HuH-7 (cell line): Measurements from ENCODE around the gene CPNE4.
A peak's percentile ranks its signal among the peaks of the same experiment; 100 is the strongest.
"Not testable (repeated sequence)": the region's sequence is repeated elsewhere in the genome, so short reads cannot be mapped to it uniquely, and the experiment has no call there.

Experiments
- DNase-seq: peaks from one replicate; pipeline ENCODE4 v3.0.0; 2011; ENCODE audit warnings: low spot score

Gene CPNE4

DNA sequence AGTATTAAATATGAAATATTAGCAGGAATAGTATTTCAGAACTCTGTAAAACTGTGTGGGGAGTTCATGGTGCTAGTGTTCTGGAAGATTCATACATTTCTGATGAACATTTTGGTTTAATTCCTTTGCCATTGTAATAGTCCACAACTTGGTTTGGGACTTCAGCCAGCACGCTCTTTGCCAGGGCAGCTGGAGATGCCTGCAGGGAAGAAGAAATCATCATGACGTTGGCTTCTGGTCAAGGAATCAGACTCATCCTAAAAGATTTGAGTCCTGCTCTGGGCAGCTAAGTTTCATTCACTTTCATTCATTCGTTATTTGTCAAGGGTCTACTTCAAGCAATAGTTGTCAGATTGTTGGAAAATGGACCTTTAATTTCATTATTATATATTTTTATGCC lies 499.7 kb downstream of the CPNE4 start:
- DNase-seq = no peak

DNA sequence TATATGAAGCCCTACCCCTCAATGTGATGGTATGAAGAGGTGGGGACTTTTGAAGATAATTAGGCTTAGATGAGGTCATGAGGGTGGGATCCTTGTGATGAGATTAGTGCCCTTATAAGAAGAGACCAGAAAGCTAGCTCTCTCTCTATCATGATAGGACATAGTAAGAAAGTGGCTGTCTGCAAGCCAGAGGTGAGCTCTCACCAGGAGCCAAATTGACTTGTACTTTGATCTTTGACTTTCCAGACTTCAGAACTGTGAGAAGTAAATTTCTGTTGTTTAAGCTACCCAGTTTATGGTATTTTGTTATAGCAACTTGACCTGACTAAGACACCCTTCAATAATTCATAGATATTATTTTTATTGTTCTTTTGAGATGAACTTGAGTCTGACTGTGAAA lies 502.2 kb downstream of the CPNE4 start:
- no peak for DNase-seq

DNA sequence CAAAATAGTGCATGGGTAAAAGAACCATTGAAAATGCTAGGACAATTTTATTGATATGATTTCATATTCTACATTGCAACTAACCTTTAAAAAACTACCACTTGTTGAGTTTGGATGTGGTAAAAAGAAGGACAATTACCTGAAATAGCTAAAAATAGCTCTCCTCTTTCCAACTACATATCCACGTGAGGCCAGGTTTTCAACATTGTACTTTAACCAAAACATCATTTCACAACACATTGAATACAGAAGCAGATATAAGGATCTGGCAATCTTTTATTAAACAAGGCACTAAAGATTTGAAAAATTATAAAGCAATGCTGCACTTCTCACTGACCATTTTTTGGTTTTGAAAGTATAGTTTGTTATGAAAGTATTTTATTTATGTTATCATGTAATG lies 504.0 kb downstream of the CPNE4 start:
- DNase-seq = no peak

DNA sequence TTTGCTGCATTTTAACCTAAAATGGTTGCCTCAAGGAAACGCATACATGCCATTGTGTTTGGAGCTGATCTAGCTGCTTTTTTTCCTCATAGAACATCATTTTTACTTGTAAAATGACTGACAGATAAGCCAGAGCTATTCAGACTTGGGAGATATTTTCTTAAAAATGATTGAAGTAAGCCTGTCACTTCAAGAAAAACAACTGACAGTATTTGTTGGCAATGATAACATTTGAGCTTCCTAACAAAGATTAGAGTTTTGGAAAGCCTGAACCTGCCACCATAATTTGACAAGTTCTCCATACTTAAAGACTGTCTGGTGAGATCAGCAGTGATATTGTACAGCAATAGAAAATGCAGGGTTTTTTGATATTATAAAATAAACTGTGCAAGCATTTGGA lies 504.4 kb downstream of the CPNE4 start:
- no peak for DNase-seq

DNA sequence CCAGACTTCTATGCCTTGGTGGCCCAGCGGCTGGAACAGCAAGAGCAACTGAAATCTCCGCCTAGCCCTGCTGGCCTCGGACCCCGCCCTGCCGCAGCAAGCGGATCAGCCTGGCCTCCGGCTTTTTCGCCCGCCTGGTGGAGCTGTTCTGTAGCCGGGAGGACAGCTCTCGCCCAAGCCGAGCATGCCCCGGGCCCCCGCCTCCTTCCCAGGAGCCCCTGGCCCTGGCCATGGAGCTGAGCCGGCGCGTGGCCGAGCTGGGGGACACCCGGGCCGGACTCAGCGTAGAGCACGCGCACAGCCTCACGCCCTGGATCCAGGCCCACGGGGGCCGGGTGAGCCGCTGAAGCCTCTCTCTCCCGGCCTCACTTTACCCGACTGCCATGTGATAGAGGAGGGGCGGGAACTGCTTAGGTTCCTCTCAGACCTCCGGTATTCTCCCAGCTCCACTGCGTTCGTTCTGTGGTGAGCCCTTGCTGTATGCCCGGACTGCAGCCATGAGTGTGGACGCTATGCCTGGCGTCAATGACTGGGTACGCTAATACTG lies 507.9 kb downstream of the CPNE4 start:
- peak; percentile 68 for DNase-seq

DNA sequence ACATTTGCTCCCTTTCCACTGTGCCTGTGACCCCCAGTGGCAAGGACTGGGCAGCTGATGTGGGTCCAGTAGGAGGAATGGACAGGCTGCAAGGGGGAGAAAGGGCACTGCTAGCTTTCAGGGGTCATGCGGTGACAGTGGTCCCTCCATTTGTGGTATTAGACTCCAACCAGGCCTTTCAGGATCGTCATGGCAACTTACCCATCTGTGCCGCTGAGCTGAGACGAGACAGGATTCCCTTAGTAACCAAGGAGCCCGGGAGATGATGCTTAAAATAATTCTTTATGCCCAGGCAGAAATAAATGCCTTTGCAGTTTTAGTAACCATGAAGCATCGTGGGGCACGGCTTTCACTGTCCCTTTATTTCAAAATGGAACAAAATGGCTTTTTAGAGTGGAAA lies 516.1 kb downstream of the CPNE4 start:
- DNase-seq = no peak

DNA sequence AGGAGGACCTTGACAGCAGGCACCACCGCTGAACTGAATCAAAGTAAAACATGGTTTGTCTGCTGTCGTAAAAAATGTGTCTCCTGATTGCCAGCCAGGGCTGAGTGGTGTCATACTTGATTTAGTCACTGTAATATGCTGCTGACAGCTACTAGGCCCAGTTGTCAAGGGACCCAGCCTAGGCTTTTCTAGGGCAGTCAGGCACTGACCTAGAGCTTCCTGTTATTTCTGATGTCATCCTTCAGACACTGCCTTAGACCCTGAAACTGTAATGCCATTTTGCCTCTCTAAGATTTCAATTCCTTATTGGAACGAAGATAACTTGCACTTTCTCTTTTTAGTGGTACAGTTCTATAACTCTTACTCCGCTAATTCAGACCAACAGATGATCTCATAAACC lies 529.4 kb downstream of the CPNE4 start:
- no peak for DNase-seq

DNA sequence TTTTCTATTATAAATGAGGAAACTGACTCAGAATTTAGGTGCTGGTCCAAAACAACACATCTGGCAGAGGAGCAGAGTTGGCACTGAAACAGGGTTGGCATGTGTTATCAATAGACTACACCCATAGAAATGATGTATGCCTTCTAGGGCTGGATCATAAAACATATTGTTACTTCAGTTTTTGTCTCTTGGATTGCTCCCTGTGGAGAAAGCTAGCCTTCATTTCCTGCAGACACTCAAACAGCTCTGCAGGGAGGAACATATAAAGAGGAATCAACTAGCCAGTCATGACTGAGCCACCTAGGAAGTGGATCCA lies 531.5 kb downstream of the CPNE4 start:
- no peak for DNase-seq

DNA sequence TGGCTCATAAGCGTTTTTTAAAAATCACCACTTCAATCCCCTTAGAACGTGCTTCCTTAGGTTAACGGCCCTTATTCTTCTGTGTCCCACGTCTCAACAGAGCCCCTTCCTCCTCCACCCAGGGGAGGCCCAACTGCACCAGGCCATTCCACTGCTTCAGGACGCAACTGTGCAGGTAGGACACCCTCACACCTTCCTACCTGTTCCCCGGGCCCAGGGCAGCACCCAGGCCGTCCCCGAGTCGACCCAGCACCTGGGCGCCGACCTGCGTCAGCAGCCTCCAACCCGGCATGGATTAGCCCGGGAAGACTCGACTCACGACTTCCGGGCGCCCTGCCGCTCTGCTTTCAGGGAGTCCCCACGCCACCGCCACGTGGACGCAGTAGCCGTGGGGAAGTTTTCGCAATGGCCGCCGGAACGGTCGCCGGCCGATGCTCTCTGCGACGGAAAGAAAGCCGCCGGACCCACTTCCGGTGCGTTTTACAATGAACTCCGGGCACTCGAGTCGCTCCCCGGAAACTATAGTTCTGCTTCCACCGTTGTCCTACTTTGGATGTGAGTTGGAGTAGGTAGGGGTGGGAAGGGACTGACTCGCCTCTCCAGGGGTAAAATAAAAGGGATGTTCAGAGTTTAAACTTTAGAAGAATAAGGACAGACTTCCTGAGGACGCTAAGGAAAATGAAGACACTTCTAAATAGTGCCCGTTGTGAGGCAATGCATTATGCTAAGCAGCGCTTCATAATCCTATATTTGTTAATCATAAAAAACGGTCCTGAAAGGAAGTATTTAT lies 532.1 kb downstream of the CPNE4 start, which contains the start of gene MRPL3:
Gene MRPL3 (minus strand): TSS at position 442 of the 790 bp plus-strand sequence. CDS start 150 bp downstream, at position 292.
- peak; percentile 62 for DNase-seq

DNA sequence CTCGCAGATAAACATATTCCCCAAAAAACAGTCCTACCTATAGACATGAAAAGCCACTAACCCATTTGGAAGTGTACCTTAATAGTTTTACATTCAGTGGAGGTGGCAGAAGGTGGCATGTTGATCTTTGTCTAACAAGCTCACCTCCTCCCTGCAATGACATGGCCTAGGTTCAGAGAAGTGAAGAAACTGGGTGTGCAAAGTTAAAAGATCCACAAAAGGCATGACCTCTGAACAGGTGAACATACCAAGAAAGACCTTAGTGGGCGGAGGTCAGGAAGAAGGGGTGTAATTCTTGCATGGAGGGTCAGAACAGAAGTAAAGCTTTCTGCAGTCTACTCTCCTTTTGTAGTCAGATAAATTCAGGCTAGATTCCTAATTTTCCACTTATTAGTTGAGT lies 532.9 kb downstream of the CPNE4 start:
- DNase-seq = no peak

DNA sequence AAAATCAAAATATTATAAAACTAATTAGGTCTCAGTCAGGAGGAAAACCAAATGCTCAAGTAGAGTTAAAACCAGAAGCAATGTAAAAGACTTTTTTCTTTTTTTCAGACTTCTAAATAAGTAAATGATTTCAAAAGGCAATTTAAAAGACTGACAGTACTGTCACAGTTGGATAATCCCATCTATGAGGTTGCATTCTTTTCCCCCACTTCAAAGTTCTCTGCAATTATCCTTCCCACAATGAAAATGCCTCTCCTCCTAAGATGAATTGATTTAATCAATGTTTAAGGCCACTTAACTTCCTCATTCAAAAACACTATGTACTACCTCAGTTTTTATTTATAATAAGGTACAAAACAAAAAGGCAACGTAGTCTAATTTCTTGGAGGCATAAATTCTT lies 540.1 kb downstream of the CPNE4 start:
- DNase-seq = no peak

DNA sequence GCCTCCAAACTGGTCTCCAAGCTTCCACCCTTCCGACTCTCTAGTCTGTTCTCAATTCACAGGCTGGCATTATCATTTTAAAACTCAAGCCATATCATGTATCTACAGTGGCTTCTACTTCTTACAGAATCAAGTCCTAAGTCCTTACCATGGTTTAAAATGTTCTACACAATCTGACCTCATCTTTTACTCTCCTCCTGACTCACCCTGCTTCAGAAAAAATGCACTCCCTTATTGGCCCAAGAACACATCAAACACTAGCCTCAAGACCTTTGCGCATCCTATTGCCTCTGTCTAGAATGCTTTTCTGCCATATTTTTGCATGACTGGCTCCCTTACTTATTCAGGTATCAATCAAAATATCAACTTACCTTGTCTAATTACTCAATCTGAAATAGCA lies 543.0 kb downstream of the CPNE4 start:
- DNase-seq = no peak

DNA sequence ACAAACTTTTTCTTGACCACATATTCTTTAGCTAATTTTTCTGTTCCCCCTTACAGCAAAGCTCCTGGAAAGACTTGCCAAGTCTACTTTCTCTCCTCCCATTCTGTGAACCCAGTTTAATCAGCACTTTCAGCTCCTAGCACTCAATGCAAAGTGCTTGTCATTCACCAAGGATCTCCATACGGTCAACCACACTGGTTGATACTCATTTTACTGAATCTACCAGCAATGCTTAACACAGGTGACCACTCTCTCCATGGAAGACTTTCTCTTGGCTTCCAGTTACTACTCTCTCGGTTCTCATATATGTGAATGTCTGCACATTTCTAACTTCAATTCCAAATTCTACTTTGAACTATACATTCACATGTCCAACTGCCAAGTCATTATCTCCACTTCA lies 543.7 kb downstream of the CPNE4 start:
- no peak for DNase-seq

DNA sequence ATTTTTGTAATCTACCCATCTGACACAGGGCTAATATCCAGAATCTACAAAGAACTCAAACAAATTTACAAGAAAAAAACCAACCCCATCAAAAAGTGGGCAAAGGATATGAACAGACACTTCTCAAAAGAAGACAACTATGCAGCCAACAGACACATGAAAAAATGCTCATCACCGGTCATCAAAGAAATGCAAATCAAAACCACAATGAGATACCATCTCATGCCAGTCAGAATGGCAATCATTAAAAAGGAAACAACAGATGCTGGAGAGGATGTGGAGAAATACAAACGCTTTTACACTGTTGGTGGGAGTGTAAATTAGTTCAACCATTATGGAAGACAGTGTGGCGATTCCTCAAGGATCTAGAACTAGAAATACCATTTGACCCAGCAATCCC lies 548.3 kb downstream of the CPNE4 start:
- not testable (repeated sequence) for DNase-seq

DNA sequence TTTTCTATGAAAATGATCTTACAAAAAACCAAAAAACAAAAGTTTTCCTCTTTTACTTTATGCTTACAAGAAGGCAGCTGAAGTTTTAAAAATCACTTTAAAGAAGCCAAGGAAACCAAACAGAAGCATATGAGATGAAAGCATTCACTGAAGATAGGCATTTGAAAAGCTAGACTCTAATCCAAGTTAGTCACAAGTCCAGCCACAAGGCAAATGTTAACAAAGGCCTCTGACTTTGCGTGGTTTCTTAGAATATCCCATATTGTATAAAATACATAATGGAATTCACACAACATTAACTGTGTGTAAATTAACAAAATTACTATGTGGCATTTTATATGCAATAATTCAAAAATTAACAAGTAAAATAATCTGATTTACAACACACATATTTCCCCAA lies 549.7 kb downstream of the CPNE4 start:
- no peak for DNase-seq

DNA sequence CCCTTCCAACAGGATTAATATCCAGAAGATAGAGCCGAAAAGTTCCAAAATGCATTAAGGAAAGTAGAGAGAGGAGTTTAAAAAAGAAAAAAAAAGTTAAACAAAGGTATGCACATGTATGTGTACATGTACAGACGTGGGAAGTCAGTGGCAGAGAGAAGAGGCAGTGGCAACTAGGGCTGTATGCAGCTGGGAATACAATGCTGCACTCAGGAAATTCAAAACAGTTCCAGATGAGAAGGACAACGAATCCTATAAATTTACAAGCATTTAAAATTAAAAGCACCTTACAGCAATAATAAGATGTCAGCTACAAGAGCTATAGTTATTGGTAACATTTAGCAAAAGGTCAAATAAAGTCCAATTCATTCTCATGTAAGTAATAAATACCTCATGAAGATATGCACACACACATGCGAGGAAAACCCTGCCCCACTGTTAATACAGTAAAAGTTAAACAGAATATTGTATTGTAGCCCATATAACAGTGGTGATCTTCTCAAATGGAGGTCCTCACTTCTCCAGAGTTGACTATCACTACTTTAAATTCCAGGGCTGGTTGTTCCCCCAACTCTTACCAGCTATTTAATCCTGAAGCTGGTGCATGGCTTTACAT lies 550.2 kb downstream of the CPNE4 start:
- DNase-seq = no peak
